HL-60/S4 treated with retinoic acid at 250 ng/mL for 4 days and 3 days (cell line): Measurements from ENCODE around the gene PRM3.

ENCODE experiments used
- in situ Hi-C: fragments of 300-500 bp; cut with MboI; formaldehyde crosslinking; loops from 2 replicates; pipeline ENCODE4 v1.7.0; 2022; ENCODE audit warnings: low sequenced_read_pairs

Gene PRM3

GRCh38 chr16:11249233-11250061, 24.0 kb downstream of the PRM3 start:
- in situ Hi-C loops = loop anchor here (10.0 kb wide), 1 partner anchor 275 kb away; no protein-coding TSS in a partner anchor

GRCh38 chr16:11248133-11248532, 25.3 kb downstream of the PRM3 start:
- in situ Hi-C loops = no loop called here

DNA sequence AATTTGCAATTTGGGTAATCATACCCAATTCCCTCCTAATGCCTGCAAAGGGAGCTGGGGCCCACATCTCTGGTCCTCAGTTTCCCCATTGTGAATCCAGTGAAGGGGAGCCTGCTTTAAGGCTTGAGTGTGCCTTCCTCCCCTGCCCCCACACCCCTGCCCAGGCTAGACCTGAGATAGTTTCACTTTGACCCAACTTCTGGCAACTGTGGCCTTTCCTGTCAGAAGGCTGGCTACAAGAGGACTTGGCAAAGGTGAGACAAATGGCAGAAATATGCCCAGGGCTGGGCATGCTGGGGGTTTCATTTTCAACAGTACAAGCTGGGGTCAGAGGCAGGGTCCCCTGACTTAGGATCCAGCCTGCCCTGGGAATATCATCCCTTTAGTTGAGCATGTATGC, 27.4 kb downstream of the PRM3 start:
- in situ Hi-C loops = no loop called here

GRCh38 chr16:11245222-11245737, 28.1 kb downstream of the PRM3 start:
- in situ Hi-C loops = no loop called here

- in situ Hi-C loops = no loop called here
These were observed 30.8 kb downstream of the PRM3 start for GRCh38 chr16:11242658-11243057.

DNA sequence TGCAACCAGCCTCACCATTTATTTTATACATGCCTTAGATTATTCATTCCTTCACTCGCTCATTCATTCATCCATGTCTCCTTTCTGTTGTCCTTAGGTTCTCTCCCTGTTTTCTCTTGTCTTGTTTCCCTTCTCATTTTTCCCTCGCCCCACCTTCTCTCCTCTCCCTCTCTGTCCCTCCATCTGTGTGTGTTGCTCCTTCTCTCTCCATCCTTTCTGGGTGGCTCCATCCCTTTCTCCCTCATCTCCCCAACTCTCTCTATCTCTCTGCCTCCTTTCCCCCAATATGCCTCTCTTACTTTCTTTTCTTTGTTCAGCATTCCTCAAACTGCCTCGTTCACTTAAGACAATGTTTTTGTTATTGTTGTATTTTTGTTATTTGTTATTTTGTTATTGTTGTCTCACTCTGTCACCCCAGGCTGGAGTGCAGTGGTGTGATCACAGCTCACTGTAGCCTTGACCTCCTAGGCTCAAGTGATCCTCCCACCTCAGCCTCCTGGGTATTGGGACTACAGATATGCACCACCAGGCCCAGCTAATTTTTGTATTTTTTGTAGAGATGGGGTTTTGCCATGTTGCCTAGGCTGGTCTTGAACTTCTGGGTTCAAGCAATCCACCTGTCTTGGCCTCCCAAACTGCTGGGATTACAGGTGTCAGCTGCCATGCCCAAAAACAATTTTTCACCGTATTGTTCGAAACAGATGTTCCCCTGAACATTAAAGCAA, 31.8 kb downstream of the PRM3 start:
- in situ Hi-C loops = no loop called here

DNA sequence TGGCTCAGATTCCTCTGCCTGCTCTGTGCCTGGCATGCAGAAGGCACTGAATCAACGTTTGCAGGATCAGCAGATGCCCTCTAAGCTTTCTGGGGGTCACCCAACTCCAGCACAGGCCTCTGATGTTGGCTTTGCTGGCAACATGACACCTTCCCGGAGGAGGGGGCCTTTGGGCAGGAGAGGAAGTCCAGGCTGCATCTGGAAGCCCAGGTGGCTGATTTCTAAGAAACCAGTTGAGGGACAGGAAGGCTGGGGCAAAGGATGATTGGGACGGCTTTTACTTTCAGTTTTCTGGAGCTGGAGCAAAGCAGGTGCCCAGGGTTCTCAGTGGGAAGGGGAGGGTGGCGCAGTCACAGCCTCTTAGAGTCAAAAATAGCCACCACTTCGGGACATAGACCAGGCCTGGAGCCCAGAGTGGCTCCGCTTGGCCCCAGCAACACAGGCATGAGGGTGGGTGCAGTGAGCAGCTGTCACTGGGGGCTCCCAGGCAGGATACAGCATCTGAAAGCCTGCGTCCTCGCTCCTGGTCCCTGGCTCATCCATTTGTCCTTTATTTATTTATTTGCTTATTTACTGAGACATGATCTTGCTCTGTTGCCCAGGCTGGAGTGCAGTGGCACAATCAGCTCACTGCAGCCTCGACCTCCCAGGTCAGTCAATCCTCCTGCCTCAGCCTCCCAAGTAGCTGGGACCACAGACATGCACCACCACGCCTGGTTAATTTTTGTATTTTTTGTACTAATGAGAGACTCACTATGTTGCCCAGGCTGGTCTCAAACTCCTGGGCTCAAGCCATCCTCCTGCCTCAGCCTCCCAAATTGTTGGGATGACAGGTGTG, 32.6 kb downstream of the PRM3 start:
- in situ Hi-C loops = no loop called here

DNA sequence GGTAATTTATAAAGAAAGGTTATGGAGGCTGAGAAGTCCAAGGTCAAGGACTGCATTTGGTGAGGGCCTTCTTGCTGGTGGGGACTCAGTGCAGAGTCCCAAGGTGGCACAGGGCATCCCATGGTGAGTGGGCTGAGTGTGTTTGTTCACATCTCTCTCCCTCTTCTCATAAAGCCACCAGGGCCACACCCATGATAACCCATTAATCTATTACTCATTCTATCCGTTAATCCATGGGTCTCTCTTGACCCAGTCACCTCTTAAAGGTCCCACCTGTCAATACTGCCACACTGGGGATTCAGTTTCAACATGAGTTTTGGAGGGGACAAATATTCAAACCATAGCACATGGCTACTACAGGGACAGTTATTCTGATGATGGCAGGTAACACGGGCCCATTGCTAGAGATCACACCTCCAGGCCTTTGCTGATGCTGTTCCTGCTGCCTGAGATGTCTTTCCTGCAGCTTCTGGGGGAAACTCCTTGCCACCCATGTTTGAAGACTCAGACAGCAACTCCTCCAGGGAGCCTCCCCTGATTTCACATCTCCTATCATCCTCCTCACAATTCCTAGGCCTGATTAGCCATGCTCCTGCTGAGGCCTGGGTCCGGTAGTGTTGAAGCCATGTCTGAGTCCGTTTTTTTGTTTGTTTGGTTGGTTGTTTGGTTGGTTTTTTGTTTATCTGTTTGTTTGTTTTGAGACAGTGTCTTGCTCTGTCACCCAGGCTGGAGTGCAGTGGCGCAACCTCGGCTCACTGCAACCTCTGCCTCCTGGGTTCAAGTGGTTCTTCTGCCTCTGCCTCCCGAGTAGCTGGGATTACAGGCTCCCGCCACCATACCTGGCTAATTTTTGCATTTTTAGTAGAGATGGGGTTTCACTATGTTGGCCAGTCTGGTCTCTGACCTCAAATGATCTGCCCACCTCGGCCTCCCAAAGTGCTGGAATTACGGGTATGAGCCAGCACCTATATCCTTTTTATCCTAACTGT, 33.5 kb downstream of the PRM3 start:
- in situ Hi-C loops = no loop called here

DNA sequence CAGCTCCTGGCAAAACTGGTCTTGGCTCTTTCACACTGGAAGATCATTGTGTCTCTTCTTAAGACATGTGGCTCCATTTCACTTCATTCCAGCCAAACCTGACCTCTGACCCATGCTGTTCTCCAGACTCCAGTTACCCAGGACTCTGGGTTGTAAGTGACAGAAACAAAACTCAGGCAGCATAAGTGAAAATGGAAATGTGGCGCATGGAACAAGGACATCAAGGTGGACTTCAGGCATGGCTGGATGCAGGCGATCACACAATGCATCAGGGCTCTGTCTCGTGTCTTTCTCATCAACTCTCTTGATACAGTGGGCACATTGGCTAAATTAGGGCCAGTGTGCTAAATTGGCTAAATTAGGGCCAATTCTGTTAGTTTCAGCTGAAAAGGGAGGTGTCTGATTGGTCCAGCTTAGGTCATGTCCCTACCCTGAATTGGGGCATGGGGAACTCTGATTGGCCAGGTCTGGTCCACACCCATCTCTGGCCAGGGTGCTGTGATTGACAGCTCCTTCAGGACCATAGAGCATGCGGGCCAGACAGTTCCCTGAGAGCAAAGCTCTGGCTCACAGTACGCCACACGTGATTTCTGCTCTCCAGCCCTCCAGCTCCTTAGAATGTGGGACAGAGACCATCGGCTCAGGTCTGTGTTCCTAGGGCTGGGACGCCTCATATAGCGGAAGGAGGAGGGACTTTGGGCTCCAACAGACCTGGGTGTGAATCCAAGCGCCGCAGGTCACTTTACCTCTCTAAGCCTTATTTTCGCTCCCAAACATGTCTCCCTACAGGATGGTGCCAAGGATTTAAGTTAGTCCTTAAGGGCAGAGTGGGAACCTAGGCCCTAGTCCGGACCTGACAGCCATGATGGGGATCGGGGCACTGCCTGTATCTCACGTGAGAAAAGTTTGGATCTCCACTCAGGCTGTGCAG, 34.9 kb downstream of the PRM3 start:
- in situ Hi-C loops = no loop called here

DNA sequence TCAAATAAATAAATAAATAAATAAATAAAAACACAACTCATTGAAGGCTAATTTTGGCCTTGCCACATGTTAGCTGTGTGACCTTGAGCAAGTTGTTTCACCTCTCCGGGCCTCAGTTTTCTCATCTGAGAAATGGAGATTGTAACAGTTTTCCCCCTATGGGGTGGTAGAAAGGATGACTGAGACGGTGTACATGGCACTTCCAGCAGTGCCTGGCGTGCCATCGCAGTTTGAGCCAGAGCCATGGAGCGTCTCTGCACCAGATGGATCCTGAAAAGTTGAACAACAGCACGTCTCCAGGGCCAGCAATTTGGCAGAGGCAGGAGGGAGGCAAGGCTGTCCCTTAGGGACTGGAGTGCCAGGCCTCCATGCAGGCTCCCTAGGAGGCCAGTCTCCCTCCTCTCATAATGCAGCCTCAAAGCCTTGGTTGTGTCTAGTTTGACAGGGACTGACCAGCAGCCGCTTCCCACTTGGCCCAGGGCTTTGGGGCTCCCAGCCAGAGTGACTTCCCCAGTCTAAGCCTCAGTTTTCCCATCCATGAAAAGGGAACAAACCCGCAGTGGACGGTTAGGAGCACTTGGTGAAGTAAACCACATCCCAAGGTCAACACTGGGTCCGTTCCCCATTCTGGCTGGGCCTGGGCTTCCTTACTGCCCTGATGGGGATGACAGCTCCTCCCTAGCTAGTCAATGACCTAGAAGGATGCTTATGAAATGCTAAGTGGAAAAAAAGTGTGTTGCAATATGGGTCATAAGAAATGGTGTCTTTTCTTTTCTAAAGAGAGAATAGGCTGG, 36.8 kb downstream of the PRM3 start:
- in situ Hi-C loops = no loop called here

GRCh38 chr16:11235703-11235991, 37.8 kb downstream of the PRM3 start:
- in situ Hi-C loops = no loop called here

DNA sequence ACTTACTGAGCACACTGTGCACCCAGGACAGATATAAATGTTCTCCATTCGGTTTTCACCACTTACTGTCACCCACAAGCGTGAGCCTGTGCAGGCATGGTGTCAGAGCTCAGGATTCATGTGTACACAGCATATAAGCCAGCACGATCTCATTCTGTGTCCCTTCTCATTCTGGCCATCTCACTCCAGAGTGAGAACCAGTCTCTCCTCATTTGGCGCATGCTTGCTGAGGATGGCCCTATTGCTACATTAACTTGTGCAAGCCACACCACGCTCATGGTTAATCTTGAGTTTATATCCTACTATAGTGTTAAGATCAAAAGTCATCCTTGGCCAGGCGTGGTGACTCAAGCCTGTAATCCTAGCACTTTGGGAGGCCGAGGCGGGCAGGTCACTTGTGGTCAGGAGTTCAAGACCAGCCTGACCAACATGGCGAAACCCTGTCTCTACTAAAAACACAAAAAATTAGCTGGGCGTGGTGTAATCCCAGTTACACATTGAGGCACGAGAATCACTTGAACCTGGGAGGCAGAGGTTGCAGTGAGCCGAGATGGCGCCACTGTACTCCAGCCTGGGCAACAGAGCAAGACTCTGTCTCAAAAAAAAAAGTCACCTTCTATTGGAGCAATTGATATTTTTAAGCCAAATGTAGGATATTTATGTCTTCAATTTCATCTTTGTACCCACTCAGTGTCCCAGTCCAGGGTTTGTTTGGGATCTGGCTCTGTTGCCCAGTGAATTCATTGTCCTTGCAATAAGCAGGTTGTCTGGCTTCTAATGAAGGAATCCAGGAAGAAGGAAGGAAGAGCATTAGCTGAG, 38.3 kb downstream of the PRM3 start:
- in situ Hi-C loops = no loop called here

DNA sequence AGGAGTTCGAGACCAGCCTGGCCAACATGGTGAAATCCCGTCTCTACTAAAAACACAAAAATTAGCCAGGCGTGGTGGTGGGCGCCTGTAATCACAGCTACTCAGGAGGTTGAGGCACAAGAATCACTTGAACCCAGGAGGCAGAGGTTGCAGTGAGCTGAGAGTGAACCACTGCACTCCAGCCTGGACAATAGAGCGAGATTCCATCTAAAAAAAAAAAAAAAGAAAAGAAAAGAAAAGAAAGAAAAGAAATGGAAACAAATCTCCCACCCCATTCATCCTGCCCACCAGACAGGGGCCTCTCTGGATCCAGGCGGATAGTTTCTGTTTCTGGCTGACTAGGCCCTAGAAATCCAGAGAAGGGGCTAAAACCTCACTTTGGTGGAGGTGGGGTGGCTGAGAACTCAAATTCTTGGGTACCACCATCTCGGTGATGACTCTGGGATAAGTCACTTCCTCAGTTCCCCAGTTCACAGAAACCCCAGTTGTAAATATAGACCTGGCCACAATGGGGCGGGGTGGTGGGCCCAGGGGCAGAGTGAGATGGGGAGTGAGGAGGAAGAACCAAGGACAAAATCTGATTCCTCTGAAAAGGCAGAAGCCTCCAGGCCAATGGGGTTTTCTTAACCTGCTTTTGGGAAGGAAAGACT, 39.6 kb downstream of the PRM3 start:
- in situ Hi-C loops = no loop called here

GRCh38 chr16:11232852-11233726, 40.3 kb downstream of the PRM3 start:
- in situ Hi-C loops = no loop called here

DNA sequence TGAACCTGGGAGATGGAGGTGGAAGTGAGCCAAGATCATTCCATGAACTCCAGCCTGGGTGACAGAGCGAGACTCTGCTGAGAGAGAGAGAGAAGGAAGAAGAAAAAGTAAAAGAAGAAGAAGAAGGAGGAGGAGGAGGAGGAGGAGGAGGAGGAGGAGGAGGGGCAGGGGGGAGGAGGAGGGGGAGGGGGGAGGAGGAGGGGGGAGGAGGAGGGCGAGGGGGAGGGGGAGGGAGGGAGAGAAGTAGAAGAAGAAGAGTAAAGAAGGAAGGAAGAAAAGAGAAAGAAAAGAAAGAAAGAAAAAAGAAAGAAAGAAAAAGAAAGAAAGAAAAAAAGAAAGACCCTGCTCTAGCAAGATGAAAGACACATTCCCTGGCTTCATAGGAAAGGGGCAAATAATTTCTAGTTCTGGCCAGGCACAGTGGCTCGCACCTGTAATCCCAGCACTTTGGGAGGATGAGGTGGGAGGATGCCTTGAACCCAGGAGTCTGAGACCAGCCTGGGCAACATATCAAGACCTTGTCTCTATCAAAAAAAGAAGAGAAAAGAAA, 41.1 kb downstream of the PRM3 start:
- in situ Hi-C loops = no loop called here
